Measurements from ENCODE around the gene CCDC3.

GRCh38 chr10:12965571-12965970, 35.9 kb downstream of the CCDC3 start:
- TF ChIP-seq CTCF (conservative IDR thresholded peaks at IDR 0.05; ENCODE audit: low read depth, low read length) = no peak
- no peak for TF ChIP-seq EZH2 (IDR thresholded peaks at IDR 0.05; ENCODE audit: low read length, unreplicated experiment)
